Measurements from ENCODE around the gene WASL.
"Not testable (repeated sequence)": the region's sequence is repeated elsewhere in the genome, so short reads cannot be mapped to it uniquely, and the experiment has no call there.

Gene WASL

GRCh38 chr7:123725586-123726171 lies 23.1 kb downstream of the WASL start:
- no peaks in the 10 kb centered on the region for H3K27me3 Mint-ChIP-seq (ENCODE audit: low read depth, poor library complexity)
- peak overlapping the region; percentile 15 for H3K4me3 Mint-ChIP-seq
- peaks cover 36% of the 10 kb centered on the region for H3K36me3 Mint-ChIP-seq (ENCODE audit: low read depth)
- TF ChIP-seq CTCF (IDR thresholded peaks at IDR 0.05): no peak
- no peaks in the 10 kb centered on the region for H3K9me3 Mint-ChIP-seq
- peak overlapping the region; percentile 20 for H3K27ac Mint-ChIP-seq
- no peak for DNase-seq
- peaks cover 36% of the 10 kb centered on the region for H3K4me1 Mint-ChIP-seq

DNA sequence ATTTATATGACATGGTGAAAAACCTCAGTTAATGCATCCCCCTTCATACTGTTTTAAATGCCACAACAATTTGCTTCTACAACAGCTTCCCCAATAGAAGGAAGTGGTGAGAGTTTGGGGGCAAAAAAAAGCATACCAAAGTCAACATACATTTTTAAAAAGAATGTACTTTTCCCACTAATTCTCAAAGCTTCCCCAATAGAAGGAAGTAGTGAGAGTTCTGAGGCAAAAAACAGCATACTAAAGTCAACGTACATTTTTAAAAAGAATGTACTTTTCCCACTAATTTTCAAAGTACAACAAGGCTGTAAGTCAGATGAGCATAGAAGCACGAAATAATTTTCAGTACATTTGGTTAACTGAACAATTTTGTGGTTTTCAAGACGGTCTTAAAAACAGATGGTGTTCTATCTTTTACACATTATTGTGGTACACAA lies 24.0 kb downstream of the WASL start:
- no peak overlapping the region for H3K27ac Mint-ChIP-seq
- H3K4me3 Mint-ChIP-seq: no peak overlapping the region
- TF ChIP-seq CTCF (IDR thresholded peaks at IDR 0.05): no peak
- DNase-seq: no peak
- peaks cover 6% of the 10 kb centered on the region for H3K9me3 Mint-ChIP-seq
- peaks cover 37% of the 10 kb centered on the region for H3K36me3 Mint-ChIP-seq (ENCODE audit: low read depth)
- peaks cover 36% of the 10 kb centered on the region for H3K4me1 Mint-ChIP-seq
- H3K27me3 Mint-ChIP-seq (ENCODE audit: low read depth, poor library complexity): no peaks in the 10 kb centered on the region

- DNase-seq: no peak
These were observed 24.9 kb downstream of the WASL start for GRCh38 chr7:123723913-123724312.

DNA sequence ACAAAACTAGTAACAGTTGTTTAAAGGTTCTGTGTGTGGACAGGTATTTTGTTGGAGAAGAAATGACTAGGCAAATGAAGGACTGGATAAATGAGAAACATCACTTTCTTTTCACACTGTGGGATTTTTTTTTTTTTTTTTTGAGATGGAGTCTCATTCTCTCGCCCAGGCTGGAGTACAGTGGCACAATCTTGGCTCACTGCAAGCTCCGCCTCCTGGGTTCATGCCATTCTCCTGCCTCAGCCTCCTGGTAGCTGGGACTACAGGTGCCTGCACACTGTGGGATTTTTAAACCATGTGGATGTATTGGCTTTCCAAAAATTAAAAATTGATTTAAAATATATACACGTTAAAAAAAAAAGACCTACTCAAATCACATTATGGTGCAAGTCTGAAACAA lies 28.3 kb downstream of the WASL start:
- peaks cover 31% of the 10 kb centered on the region for H3K4me1 Mint-ChIP-seq

More at GRCh38 chr7:123723913-123724312, 24.9 kb downstream of the WASL start:
- Mint-ChIP-seq H3K4me1 (peaks cover 40% of the 10 kb centered on the region), H3K4me3 (no peak overlapping the region), H3K36me3 (ENCODE audit: low read depth) (peaks cover 41% of the 10 kb centered on the region), H3K27ac (no peak overlapping the region), H3K27me3 (ENCODE audit: low read depth, poor library complexity) (no peaks in the 10 kb centered on the region), H3K9me3 (peaks cover 14% of the 10 kb centered on the region)
- no peak for TF ChIP-seq CTCF (IDR thresholded peaks at IDR 0.05)

GRCh38 chr7:123719197-123719721 lies 29.5 kb downstream of the WASL start:
- DNase-seq: no peak

More for the DNA sequence above, 28.3 kb downstream of the WASL start:
- not testable (repeated sequence) for H3K27ac Mint-ChIP-seq; H3K4me3 Mint-ChIP-seq; DNase-seq; H3K27me3 Mint-ChIP-seq (ENCODE audit: low read depth, poor library complexity)
- Mint-ChIP-seq H3K9me3 (peaks cover 14% of the 10 kb centered on the region), H3K36me3 (ENCODE audit: low read depth) (peaks cover 34% of the 10 kb centered on the region)

DNA sequence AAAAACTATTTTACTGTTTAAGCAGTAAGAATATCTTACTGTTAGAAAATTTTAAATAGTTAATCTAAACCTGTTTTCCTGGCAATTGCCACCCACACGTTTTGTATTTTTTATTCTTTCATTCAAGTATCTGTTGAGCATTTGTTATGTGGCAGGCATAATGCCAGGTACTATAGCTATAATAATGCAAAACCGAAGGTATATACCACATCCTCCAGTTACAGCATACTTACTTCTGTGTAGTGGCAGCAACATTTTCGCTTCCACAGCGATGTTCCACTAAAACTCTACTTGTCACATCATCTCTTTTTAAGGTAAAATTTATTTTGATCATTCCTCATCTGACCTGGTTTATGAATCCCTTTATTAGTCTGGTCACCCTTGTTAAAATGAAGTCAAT lies 30.0 kb downstream of the WASL start:
- Mint-ChIP-seq H3K27ac (no peak overlapping the region), H3K4me3 (no peak overlapping the region), H3K36me3 (ENCODE audit: low read depth) (peaks cover 43% of the 10 kb centered on the region), H3K9me3 (peaks cover 14% of the 10 kb centered on the region), H3K27me3 (ENCODE audit: low read depth, poor library complexity) (no peaks in the 10 kb centered on the region), H3K4me1 (peaks cover 16% of the 10 kb centered on the region)
- no peak for DNase-seq
- TF ChIP-seq CTCF (IDR thresholded peaks at IDR 0.05): no peak

More at GRCh38 chr7:123719197-123719721, 29.5 kb downstream of the WASL start:
- H3K9me3 Mint-ChIP-seq: peaks cover 14% of the 10 kb centered on the region
- peaks cover 18% of the 10 kb centered on the region for H3K4me1 Mint-ChIP-seq
- no peak overlapping the region for H3K4me3 Mint-ChIP-seq
- peaks cover 41% of the 10 kb centered on the region for H3K36me3 Mint-ChIP-seq (ENCODE audit: low read depth)
- no peak overlapping the region for H3K27ac Mint-ChIP-seq
- TF ChIP-seq CTCF (IDR thresholded peaks at IDR 0.05): no peak
- no peaks in the 10 kb centered on the region for H3K27me3 Mint-ChIP-seq (ENCODE audit: low read depth, poor library complexity)

Data from nephron progenitor cell (in vitro differentiated cells).